Esophagus muscularis mucosa (tissue), 4 donors: ENCODE results near the gene SLC39A1. TPM values are rescaled to one million over a fixed set of nuclear protein-coding genes. Genes with fewer than 3 reads are reported as not detected.

Source experiments
- DNase-seq: peaks from one replicate; pipeline ENCODE4 v3.0.0-alpha.2; 2017; ENCODE audit errors: extremely low spot score
- H3K27ac ChIP-seq, 4 donors: fragments of 200-600 bp; sonication (generic); replicated peaks in 1 of 4; 1 replicate in 3 of 4; 2 replicates in 1 of 4; pipeline ENCODE4 v1.5.1; 2016 to 2019; ENCODE audit warnings: mild to moderate bottlenecking in 1 of 4
- H3K27me3 ChIP-seq, 4 donors: fragments of 200-600 bp; sonication (generic); one replicate each; pipeline versions ENCODE4 v1.5.1 to v1.6.0; 2016 to 2019
- H3K36me3 ChIP-seq, 4 donors: fragments of 200-600 bp; sonication (generic); one replicate each; pipeline ENCODE4 v1.5.1; 2016 to 2019
- H3K4me1 ChIP-seq, 4 donors: fragments of 200-600 bp; sonication (generic); one replicate each; pipeline ENCODE4 v1.5.1; 2016 to 2019
- H3K4me3 ChIP-seq, 4 donors: fragments of 200-600 bp; sonication (generic); 1 replicate in 2 of 4; 2 replicates in 2 of 4; pipeline ENCODE4 v1.5.1; 2016 to 2019; ENCODE audit warnings: mild to moderate bottlenecking in 4 of 4, moderate library complexity in 1 of 4
- H3K9me3 ChIP-seq, 4 donors: fragments of 200-600 bp; sonication (generic); 1 replicate in 3 of 4; 2 replicates in 1 of 4; pipeline ENCODE4 v1.5.1; 2016 to 2019
- CTCF ChIP-seq, 3 experiments: fragments of 200-600 bp in 2 of 3; fragments of 450-650 bp in 1 of 3; sonication (generic) in 2 of 3; IDR thresholded peaks; one replicate each; pipeline ENCODE4 v1.5.1; 2017 to 2019; ENCODE audit warnings: antibody characterized with exemption in 3 of 3, mild to moderate bottlenecking in 2 of 3, moderate library complexity in 1 of 3
- EP300 ChIP-seq: sonication (generic); formaldehyde crosslinking; IDR thresholded peaks from one replicate; pipeline ENCODE4 v1.6.1; 2017; ENCODE audit warnings: antibody characterized with exemption
- POLR2A ChIP-seq: fragments of 450-650 bp; IDR thresholded peaks from one replicate; pipeline ENCODE4 v1.6.1; 2017; ENCODE audit warnings: antibody characterized with exemption, moderate library complexity, mild to moderate bottlenecking, low read depth
- POLR2AphosphoS5 ChIP-seq, 2 donors: sonication (generic); formaldehyde crosslinking; IDR thresholded peaks; one replicate each; pipeline ENCODE4 v1.6.1; 2017; ENCODE audit warnings: antibody characterized with exemption in 2 of 2
- WGBS: methylation state at CpG from one replicate; pipeline ENCODE4 v1.1.5; 2018; 5-methylcytosine and 5-hydroxymethylcytosine counted together
- intact Hi-C: fragments of 100-400 bp; cut with DNase I; formaldehyde crosslinking; loops from one replicate; pipeline ENCODE4 v1.15.1; 2023
- total RNA-seq, 4 donors: library from RNA; depleted of rRNA; stranded (reverse); fragments of >200 nt; gene quantifications; one replicate each; pipeline versions ENCODE4 v1.1.0 to v1.2.1, GENCODE V29; 2016

Gene SLC39A1
- total RNA-seq, 4 donors from 2014 or later = 74.3 to 114 (median 104) TPM

DNA sequence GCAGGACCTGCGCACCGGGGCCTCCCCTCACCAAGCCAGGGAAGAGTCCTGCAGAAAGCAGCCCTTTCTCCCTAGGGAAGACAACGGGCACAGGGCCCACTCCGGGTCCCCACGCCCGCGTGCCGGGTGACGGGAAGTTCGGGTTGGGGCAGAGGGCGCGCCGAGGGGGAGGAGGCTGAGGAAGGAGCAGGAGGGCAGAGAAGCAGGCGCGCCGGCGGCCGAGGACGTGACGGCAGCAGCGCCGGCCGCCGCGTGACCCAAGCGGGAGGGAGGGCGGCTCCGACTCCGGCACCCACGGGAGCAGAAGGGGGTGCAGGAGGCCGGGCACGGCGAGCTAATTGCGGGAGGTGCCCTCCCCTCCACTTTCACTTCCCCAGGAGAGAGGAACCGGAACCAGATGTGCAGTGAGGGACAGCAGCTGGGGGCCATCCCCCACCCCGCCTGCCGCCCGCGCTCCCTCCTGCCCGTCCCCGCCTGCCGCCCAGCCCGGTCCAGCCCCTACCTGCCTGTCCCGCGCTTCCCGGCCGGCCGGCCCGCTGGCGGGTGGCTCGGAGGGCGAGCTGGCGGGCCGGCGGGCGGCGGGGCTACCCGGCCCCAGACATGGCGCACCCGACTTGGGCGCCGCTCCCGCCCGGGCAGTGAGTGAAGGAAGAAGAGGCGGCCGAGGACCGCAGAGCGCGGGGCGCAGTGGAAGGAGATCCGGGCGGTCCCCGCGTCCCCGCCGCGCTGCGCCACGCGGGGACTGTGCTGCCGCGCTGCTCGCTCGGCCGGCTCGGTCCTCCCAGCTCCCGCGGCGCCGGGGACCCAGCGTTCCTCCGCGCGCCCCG, 17.3 kb downstream of the SLC39A1 start:
- peak overlapping the region; percentile 98 to 100 (median 98) for H3K27ac ChIP-seq
- no peaks in the 10 kb centered on the region for H3K9me3 ChIP-seq
- intact Hi-C loops = loop anchor here (2.0 to 10.0 kb wide), 3 partner anchors 41 to 149 kb away; partner anchors contain the start of gene RAB13
- TF ChIP-seq POLR2AphosphoS5 (IDR thresholded peaks at IDR 0.05) = peak; percentile 87 to 91
- no peak for TF ChIP-seq EP300
- peak; percentile 30 for TF ChIP-seq POLR2A
- TF ChIP-seq CTCF (IDR thresholded peaks at IDR 0.05) = no peak
- peak overlapping the region; percentile 78 to 98 (median 88) for H3K4me3 ChIP-seq
- no peaks in the 10 kb centered on the region for H3K27me3 ChIP-seq
- H3K36me3 ChIP-seq = peaks cover 31 to 74% (median 64%) of the 10 kb centered on the region in 4 donors
- DNase-seq = peak; percentile 96
- peaks cover 27 to 37% (median 29%) of the 10 kb centered on the region in 4 donors for H3K4me1 ChIP-seq
- no CpG with 5 or more reads among the region's 95 CpGs for WGBS

DNA sequence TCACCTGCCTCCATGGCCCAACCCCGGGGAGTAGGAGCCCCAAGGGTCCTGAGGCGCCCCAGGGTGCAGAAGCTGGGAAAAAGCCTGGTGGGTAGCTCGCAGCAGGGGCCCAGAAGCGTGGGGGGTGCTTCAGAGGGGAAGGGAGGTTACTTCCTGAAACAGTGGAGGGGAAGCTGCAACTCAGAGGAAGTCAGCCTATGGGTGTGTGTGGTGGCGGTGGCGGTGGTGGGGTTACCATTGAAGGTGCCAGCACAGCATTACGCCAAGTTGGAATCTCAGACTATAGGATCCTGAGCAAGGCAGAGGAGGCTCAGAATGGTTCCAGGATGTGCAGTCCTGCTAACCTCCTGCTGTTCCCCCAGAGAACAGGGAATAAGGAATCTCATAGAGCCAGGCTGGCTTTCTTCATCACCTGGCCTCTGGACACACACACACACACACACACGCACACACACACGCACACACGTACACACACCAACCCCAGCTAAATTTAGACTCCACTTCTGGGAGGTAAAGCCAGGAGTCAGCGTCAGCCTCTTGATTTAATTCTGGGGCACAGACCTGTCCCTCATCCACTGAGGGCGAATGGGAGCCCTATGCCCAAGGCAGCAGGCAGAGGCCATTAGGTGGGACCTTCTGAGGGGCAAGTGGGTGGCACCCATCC, 18.1 kb downstream of the SLC39A1 start:
- 33% methylated on average over 12 of the region's 12 CpGs for WGBS
- no peak for DNase-seq
- H3K27ac ChIP-seq = peak overlapping the region; percentile 98 to 100 (median 98)
- H3K27me3 ChIP-seq = no peaks in the 10 kb centered on the region
- no peaks in the 10 kb centered on the region for H3K9me3 ChIP-seq
- H3K4me1 ChIP-seq = peaks cover 27 to 37% (median 29%) of the 10 kb centered on the region in 4 donors
- TF ChIP-seq POLR2AphosphoS5 (IDR thresholded peaks at IDR 0.05) = no peak
- TF ChIP-seq EP300 = no peak
- no peak for TF ChIP-seq CTCF (IDR thresholded peaks at IDR 0.05)
- no peak for TF ChIP-seq POLR2A
- intact Hi-C loops = loop anchor here (5.0 to 10.0 kb wide), 2 partner anchors 42 to 120 kb away; partner anchors contain the start of gene RAB13
- H3K4me3 ChIP-seq = peak overlapping the region; percentile 78 to 98 (median 88)
- peaks cover 26 to 74% (median 64%) of the 10 kb centered on the region in 4 donors for H3K36me3 ChIP-seq

DNA sequence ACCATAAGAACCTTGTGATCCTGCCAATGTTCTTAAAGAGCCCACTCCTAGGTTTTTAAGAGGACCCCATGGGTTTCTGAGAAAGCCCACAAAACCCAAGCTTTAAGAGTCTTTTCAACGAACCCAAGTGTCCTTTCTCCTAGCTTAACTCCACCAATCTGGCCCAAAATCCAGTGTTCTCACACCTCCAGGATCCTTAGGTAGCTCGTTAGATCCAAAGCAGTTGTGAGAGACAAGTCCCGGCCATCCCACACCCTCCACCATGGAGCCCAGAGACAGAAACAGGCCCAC, 18.6 kb downstream of the SLC39A1 start:
- intact Hi-C loops = loop anchor here (5.0 to 10.0 kb wide), 2 partner anchors 43 to 120 kb away; partner anchors contain the start of gene RAB13
- Histone ChIP-seq H3K9me3 (no peaks in the 10 kb centered on the region), H3K27me3 (no peaks in the 10 kb centered on the region), H3K4me3 (peak overlapping the region; percentile 78 to 98 (median 88)), H3K4me1 (peaks cover 27 to 37% (median 29%) of the 10 kb centered on the region in 4 donors), H3K36me3 (peaks cover 24 to 74% (median 64%) of the 10 kb centered on the region in 4 donors), H3K27ac (peak overlapping the region; percentile 98 to 100 (median 98))
- TF ChIP-seq EP300 = no peak
- TF ChIP-seq CTCF (IDR thresholded peaks at IDR 0.05) = no peak
- TF ChIP-seq POLR2A = no peak
- TF ChIP-seq POLR2AphosphoS5 (IDR thresholded peaks at IDR 0.05) = no peak
- WGBS = 70% methylated on average over 3 of the region's 3 CpGs
- no peak for DNase-seq

DNA sequence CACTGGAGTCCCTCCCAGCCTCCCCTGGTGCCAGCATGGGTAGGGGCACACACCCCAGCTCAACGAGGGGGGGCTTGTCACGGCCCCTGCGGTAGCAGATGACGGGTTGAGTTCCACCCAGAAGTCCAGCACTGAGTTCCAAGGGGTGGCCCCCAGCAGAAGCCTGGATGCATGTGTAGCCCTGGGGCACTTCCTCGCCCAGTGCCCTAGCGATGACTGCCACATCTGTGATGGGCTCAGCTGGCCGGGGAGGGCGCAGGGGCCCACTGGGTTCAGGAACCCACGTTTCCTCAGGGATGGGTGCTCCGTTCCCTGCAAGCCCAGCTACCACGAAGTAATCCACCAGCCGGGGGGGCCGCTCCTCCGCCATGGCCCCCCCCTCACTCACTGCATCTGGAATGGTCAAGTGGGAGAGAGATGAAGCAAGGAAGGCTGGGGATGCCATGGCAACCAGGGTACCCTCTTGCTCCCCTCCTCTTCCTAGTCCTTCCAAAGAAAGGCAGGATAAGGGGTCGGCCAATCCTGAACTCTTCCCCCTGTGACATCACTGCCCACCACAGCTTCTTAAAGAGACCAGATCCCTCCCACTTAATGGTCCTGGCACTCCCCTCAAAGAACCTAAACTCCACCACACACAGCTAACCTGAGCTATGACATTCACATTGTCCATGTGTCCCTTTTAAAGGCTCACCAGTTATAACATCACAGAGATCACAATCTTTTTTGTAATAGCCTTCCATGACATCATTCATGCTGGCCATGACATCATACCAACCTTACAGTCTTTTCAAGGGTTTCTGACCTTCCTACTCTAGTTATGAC, 19.1 kb downstream of the SLC39A1 start:
- peak overlapping the region; percentile 98 to 100 (median 98) for H3K27ac ChIP-seq
- TF ChIP-seq POLR2A (no peak), POLR2AphosphoS5 (IDR thresholded peaks at IDR 0.05) (no peak), EP300 (no peak), CTCF (IDR thresholded peaks at IDR 0.05) (no peak)
- no peaks in the 10 kb centered on the region for H3K27me3 ChIP-seq
- H3K9me3 ChIP-seq = no peaks in the 10 kb centered on the region
- intact Hi-C loops = loop anchor here (10.0 kb wide), 1 partner anchor 119 kb away; no protein-coding TSS in a partner anchor
- WGBS = 82% methylated on average over 15 of the region's 15 CpGs
- H3K4me3 ChIP-seq = peak overlapping the region; percentile 78 to 98 (median 88)
- DNase-seq = no peak
- peaks cover 27 to 37% (median 29%) of the 10 kb centered on the region in 4 donors for H3K4me1 ChIP-seq
- H3K36me3 ChIP-seq = peaks cover 27 to 74% (median 64%) of the 10 kb centered on the region in 4 donors
